Measurements from ENCODE around the gene SMIM7. TPM values are rescaled to one million over a fixed set of nuclear protein-coding genes. Genes with fewer than 3 reads are reported as not detected.

Gene SMIM7
- total RNA-seq, 2 donors from 2014 or later = 40.5 to 96.2 TPM

GRCh38 chr19:16620018-16620417 is 39.9 kb downstream of the SMIM7 start:
- Histone ChIP-seq H3K36me3 (replicated peaks in 1 of 2; ENCODE audit: insufficient read depth in 1 of 2, low read depth in 2 of 2) (no peaks in the 10 kb centered on the region), H3K27ac (no peak overlapping the region), H3K27me3 (no peaks in the 10 kb centered on the region), H3K9me3 (no peaks in the 10 kb centered on the region), H3K4me1 (peaks cover 37% of the 10 kb centered on the region), H3K4me3 (no peak overlapping the region)
- TF ChIP-seq CTCF (IDR thresholded peaks at IDR 0.05) (no peak), POLR2A (IDR thresholded peaks at IDR 0.05) (no peak)
- ATAC-seq (no peak), DNase-seq (no peak)
- intact Hi-C loops (cut with DNase I) = loop anchor here (10.0 kb wide), 1 partner anchor 45 kb away; the partner anchor contains the start of gene SLC35E1
- 75 to 88% methylated on average over 4 to 5 of the region's 5 CpGs for WGBS, 2 donors

GRCh38 chr19:16619457-16619856 is 40.5 kb downstream of the SMIM7 start:
- no peak overlapping the region for H3K4me3 ChIP-seq
- intact Hi-C loops (cut with DNase I) = no loop called here
- 35 to 51% methylated on average over 6 to 7 of the region's 7 CpGs for WGBS, 2 donors
- ATAC-seq (peak; percentile 47), DNase-seq (peak in 2 of 4 donors; percentile 39 to 49)
- H3K36me3 ChIP-seq (replicated peaks in 1 of 2; ENCODE audit: insufficient read depth in 1 of 2, low read depth in 2 of 2) = no peaks in the 10 kb centered on the region
- H3K27ac ChIP-seq = no peak overlapping the region
- H3K27me3 ChIP-seq = no peaks in the 10 kb centered on the region
- peaks cover 36% of the 10 kb centered on the region for H3K4me1 ChIP-seq
- no peaks in the 10 kb centered on the region for H3K9me3 ChIP-seq
- TF ChIP-seq POLR2A (IDR thresholded peaks at IDR 0.05) (no peak), CTCF (IDR thresholded peaks at IDR 0.05) (no peak)

GRCh38 chr19:16618248-16618647 is 41.7 kb downstream of the SMIM7 start:
- no peak for DNase-seq
- no peaks in the 10 kb centered on the region for H3K9me3 ChIP-seq
- no peak for ATAC-seq
- H3K36me3 ChIP-seq (replicated peaks in 1 of 2; ENCODE audit: insufficient read depth in 1 of 2, low read depth in 2 of 2) = no peaks in the 10 kb centered on the region
- TF ChIP-seq CTCF (IDR thresholded peaks at IDR 0.05) (no peak), POLR2A (IDR thresholded peaks at IDR 0.05) (no peak)
- peaks cover 40% of the 10 kb centered on the region for H3K4me1 ChIP-seq
- no peak overlapping the region for H3K27ac ChIP-seq
- intact Hi-C loops (cut with DNase I) = no loop called here
- WGBS, 2 donors = 96% methylated on average over 6 to 7 of the region's 7 CpGs
- H3K27me3 ChIP-seq = no peaks in the 10 kb centered on the region
- no peak overlapping the region for H3K4me3 ChIP-seq

GRCh38 chr19:16615808-16616207 is 44.1 kb downstream of the SMIM7 start:
- H3K9me3 ChIP-seq = no peaks in the 10 kb centered on the region
- ATAC-seq (no peak), DNase-seq (no peak)
- TF ChIP-seq CTCF (IDR thresholded peaks at IDR 0.05) = no peak
- TF ChIP-seq POLR2A (IDR thresholded peaks at IDR 0.05) = no peak
- WGBS, 2 donors = 44% methylated on average over 1 of the region's 1 CpG; no CpG with 5 or more reads in 1 of the 2 donors
- no peaks in the 10 kb centered on the region for H3K36me3 ChIP-seq (replicated peaks in 1 of 2; ENCODE audit: insufficient read depth in 1 of 2, low read depth in 2 of 2)
- H3K27me3 ChIP-seq = no peaks in the 10 kb centered on the region
- no peak overlapping the region for H3K4me3 ChIP-seq
- H3K27ac ChIP-seq = no peak overlapping the region
- peaks cover 64% of the 10 kb centered on the region for H3K4me1 ChIP-seq
- intact Hi-C loops (cut with DNase I) = no loop called here

- intact Hi-C loops (cut with DNase I) = no loop called here
- no peak for TF ChIP-seq CTCF (IDR thresholded peaks at IDR 0.05)
- TF ChIP-seq POLR2A (IDR thresholded peaks at IDR 0.05) = no peak
- Histone ChIP-seq H3K27me3 (no peaks in the 10 kb centered on the region), H3K36me3 (replicated peaks in 1 of 2; ENCODE audit: insufficient read depth in 1 of 2, low read depth in 2 of 2) (no peaks in the 10 kb centered on the region), H3K4me3 (no peak overlapping the region), H3K4me1 (peaks cover 62% of the 10 kb centered on the region), H3K27ac (no peak overlapping the region), H3K9me3 (no peaks in the 10 kb centered on the region)
- WGBS, 2 donors = 21 to 25% methylated on average over 2 of the region's 2 CpGs
- no peak for ATAC-seq
- DNase-seq = no peak
Observed at GRCh38 chr19:16614941-16615340, 45.0 kb downstream of the SMIM7 start.

Data from body of pancreas (tissue), 4 donors.